SHP77 treated with DMSO at 0.1 percent for 48 hours (cell line): ENCODE data around the gene BBS9.
"Not testable (repeated sequence)": the region's sequence is repeated elsewhere in the genome, so short reads cannot be mapped to it uniquely, and the experiment has no call there.

Experiments used
- DNase-seq: peaks from one replicate; lab custom pipeline; 2025; lab: John Stamatoyannopoulos, UW

BBS9 gene

GRCh38 chr7:33196221-33196620 is 66.9 kb downstream of the BBS9 start:
- DNase-seq: no peak

- DNase-seq: no peak
Observed at GRCh38 chr7:33200282-33200681, 70.9 kb downstream of the BBS9 start.

DNA sequence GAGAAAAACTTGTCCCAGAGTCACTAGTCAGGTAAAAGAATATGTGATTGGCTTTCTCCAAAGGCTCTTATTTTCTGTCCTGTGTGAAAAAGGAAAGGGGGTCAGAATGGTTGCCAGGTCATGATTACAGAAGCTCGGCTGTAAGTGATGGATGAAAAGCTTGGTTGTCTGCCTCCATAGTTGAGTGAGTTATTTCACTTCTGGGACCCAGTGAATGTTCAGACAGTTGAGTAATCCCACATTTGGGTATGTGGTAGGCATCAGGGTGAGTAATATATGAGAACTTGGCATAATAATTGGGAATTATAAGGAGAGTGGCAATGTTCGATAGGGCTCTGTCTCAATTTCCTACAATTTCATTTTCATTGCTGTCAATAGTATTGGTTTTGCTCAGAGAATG is 72.5 kb downstream of the BBS9 start:
- no peak for DNase-seq

- no peak for DNase-seq
Observed at GRCh38 chr7:33210958-33211357, 81.6 kb downstream of the BBS9 start.

DNA sequence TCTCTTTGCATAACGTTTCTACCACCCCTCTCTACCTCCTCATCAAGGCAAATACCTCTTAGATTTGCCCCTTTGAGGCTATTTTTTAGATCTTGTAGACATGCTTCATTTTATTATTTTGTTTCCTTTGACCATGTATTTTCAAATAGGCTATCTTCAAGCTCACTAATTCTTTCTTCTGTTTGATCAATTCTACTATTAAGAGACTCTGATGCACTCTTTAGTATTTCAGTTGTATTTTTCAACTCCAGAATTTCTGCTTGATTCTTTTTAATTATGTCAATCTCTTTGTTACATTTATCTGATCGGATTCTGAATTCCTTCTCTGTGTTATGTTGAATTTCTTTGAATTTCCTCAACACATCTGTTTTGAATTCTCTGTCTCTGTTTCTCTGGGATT is 82.8 kb downstream of the BBS9 start:
- no peak for DNase-seq

DNA sequence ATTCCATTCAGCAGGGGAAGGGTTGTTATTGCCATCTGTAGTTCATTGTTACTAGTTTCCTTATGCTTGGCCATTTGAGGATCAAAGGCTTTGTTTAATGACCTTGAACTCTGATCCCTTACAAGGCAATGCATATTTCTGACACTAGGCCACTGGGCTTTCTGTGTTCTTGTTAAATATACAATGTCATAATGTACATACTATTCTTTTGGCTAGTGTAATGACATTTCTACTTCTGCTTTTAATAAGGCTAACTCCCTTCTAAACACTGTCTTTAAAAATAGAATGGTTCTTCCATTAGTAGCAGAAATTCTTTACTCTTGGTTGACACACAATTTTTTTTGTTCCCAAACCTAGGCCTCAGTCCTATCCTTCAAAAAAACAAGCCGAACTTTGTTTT is 86.6 kb downstream of the BBS9 start:
- DNase-seq: no peak

DNA sequence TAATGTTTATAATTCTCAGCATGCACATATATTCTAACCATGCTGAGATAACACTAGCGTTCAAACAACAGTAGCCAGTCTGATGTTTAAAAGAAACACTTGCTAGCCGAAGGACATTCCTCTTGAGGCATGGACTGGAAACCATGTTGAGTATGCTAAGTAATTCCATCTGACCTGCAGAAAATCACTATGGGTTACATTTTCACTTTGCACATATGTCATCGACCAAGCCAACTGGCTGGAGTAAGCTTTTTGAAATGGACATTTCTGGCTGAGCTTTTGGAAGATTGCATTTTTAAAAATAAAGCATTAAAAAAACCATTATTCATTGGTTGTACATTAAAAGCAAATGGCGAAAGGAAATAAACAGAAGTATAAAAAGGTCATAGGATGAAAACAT is 88.2 kb downstream of the BBS9 start:
- DNase-seq: no peak

DNA sequence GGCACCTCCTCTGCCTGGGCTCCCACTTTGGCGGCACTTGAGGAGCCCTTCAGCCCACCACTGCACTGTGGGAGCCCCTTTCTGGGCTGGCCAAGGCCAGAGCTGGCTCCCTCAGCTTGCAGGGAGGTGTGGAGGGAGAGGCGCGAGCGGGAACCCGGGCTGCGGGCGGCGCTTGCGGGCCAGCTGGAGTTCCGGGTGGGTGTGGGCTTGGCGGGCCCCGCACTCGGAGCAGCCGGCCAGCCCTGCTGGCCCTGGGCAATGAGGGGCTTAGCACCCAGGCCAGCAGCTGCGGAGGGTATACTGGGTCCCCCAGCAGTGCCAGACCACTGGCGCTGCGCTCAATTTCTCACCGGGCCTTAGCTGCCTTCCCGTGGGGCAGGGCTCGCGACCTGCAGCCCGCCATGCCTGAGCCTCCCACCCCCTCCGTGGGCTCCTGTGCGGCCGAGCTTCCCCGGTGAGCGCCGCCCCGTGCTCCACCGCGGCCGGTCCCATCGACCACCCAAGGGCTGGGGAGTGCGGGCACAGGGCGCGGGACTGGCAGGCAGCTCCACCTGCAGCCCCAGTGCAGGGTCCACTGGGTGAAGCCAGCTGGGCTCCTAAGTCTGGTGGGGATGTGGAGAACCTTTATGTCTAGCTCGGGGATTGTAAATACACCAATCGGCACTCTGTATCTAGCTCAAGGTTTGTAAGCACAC is 89.6 kb downstream of the BBS9 start:
- DNase-seq: not testable (repeated sequence)

DNA sequence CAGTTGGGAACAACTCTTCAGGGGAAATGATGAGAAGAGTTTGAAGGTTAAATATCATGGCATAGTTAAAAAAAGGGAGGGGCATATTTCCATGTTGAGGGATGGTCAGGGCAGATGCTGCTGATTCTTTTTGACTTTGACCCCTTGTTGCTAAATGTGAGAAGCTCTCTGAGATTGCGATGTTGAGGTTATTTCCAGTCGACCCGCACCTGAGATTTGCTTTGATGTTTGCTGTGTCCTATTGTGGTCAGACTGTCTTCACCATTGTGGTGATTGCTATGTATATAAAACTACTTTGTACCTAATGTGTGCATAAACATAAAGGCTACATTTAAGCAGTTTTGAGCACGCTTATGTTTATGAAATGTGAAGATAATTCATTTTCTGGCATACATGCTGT is 90.9 kb downstream of the BBS9 start:
- no peak for DNase-seq

- DNase-seq: no peak
Observed at GRCh38 chr7:33221390-33221789, 92.0 kb downstream of the BBS9 start.

DNA sequence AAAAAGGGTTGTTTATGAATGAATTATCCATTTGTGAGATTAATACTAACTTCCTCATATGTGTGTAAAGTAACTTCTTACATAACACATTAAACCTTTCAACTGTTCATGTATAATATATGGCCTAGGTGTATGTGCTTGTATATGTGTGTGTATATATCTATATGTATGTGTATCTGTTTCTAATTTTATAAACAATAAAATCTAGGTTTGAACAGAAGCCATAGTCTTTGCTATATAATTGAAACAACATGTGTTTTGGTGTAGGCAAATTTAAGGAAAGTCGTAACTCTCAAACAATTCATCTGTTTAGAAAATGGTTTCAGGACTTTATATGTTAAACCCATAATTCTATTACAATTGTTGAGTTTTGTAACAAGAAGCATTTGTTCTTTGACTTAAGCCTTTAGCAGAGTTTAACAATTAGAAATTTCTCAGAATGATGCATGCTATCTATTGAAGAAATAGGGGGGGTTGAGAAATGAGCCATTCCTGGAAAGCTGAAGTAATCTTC is 103.3 kb downstream of the BBS9 start:
- no peak for DNase-seq

- no peak for DNase-seq
Observed at GRCh38 chr7:33233659-33234058, 104.3 kb downstream of the BBS9 start.

- no peak for DNase-seq
Observed at GRCh38 chr7:33237036-33237435, 107.7 kb downstream of the BBS9 start.

GRCh38 chr7:33243319-33243881 is 114.0 kb downstream of the BBS9 start:
- peak; percentile 29 for DNase-seq

DNA sequence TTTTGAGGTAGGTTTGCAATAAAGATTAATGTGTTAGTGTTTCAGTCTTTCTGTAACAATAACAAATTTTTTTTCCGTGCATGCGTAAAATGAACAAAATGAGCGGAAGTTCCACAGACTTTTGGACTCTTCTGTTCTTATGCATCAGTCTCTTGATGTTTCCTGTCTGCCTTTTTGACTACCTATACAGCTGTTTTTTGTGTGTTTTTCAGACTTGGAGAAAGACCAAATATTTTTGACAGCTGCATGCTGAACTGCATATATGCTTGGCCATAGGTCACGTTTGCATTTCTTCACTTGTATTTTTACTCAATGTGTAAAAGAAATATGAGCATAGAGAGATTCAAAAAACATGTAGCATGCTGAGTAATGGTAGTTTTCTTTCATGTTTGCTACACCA is 119.3 kb downstream of the BBS9 start:
- no peak for DNase-seq

DNA sequence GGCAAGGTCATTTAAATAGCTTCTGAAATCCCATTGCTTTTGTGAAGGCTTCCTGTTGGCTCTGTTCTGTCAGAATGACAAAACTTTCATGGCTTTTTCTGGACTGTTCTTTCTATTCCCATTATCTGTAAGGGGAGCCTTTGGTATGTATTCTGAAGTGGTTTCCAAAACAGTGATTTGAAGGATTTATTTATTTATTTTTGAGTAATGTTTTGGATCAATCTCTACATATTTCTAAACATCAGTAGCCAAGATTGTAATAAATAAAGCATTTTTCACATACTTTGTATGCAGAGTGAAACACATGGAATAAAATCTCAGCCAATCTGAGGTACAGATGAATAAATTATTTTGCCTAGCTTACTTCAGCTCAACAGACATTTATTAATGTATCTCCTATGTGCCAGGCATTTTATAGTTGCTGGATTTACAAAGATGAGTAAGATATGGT is 121.1 kb downstream of the BBS9 start:
- no peak for DNase-seq

DNA sequence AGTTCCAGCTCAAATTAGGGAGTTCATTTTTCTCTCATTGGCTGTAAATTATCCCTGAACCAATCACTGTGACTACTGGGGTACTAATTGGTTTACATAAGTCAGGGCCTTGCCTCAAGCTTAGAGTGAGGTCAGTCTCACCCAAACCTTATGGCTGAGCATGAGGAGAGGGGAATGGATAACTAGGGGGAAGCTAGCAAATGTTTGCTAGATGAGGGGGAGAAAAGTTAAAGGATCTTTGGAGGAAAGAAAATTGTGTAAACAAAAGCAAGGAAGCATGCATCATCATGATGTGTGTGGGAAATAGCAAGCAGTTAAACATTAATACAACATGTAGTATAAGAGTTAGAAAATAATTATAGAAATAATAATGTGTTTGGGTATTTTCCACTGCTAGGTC is 121.9 kb downstream of the BBS9 start:
- no peak for DNase-seq

GRCh38 chr7:33258491-33258951 is 129.2 kb downstream of the BBS9 start:
- no peak for DNase-seq

- no peak for DNase-seq
Observed at GRCh38 chr7:33261585-33261984, 132.2 kb downstream of the BBS9 start.

- no peak for DNase-seq
Observed at GRCh38 chr7:33262476-33262875, 133.1 kb downstream of the BBS9 start.

DNA sequence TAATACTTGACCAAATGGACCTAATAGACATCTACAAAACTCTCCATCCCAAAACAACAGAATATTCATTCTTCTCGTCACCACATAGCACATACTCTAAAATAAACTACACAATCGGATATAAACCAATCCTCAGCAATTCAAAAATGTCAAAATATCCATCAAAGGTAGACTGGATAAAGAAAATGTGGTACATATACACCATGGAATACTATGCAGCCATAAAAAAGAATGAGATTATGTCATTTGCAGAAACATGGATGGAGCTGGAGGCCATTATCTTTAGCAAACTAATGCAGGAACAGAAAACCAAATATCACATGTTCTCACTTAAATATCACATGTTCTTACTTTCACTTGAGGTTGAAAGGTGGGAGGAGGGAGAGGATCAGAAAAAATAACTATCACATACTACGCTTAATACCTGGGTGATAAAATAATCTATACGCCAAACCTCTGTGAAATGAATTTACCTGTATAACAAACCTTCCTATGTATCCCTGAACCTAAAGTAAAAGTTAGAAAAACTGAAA is 142.5 kb downstream of the BBS9 start:
- not testable (repeated sequence) for DNase-seq

DNA sequence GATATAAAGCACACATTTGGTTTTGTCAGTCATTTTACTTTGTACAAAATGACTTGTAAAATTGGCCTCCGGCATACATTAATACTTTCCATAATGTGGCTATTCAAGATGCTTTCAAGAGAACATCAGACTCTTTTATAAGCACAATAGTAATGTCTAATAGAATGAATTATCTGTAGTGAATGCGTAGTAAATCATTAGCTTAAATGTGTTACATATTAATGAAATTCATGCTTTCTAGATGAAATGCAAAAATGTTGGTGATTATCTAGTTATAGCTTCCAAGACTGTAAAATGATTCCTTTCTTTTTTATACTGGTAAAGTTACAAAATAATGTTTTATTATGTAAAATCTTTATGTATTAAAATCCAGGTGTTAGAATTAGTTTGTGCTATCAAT is 144.0 kb downstream of the BBS9 start:
- no peak for DNase-seq

DNA sequence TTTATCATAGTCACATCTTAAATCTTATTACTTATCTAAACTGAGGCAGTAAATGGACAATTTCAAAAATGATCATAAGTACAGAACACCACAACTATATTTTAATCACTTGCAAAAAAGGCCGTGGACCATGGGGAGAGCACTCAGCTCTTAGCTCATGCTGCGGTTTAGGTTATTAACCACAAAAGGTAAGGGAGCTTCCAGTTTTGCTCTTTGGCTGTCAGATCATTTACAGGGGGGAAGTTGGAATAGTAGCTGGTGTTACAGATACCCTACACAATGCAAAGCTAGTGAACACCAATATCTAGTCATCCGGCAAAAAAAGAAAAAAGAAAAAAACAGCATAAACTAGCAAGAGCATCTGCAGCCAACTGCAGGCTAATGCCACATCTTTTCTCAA is 147.0 kb downstream of the BBS9 start:
- DNase-seq: no peak

- DNase-seq: no peak
Observed at GRCh38 chr7:33276729-33277128, 147.4 kb downstream of the BBS9 start.
